Lung (tissue), 12 donors: Measurements from ENCODE around the gene SPATS2L. TPM values are rescaled to one million over a fixed set of nuclear protein-coding genes. Genes with fewer than 3 reads are reported as not detected.
A peak's percentile ranks its signal among the peaks of the same experiment; 100 is the strongest.

Source experiments
- ATAC-seq: fragments of 200-7000 bp; cut with Tn5 transposase; one replicate; pipeline ENCODE4 v1.9.1; 2020; ENCODE audit warnings: moderate number of reproducible peaks; ENCODE audit not compliant: insufficient read depth, low FRiP score
- DNase-seq, 3 donors: peaks; one replicate each; pipeline ENCODE4 v3.0.0-alpha.2; 2013 to 2017
- H3K27ac ChIP-seq, 2 donors: one replicate each; pipeline ENCODE4 v1.5.1; 2013; ENCODE audit warnings: mild to moderate bottlenecking in 2 of 2, moderate library complexity in 2 of 2, control low read depth in 1 of 2, inconsistent platforms in 1 of 2, low read depth in 1 of 2, low read length in 1 of 2
- H3K27me3 ChIP-seq, 3 donors: one replicate each; pipeline ENCODE4 v1.5.1; 2013; ENCODE audit warnings: low read length in 2 of 3; ENCODE audit not compliant: control insufficient read depth in 3 of 3, insufficient read depth in 3 of 3
- H3K36me3 ChIP-seq, 4 donors: one replicate each; pipeline ENCODE4 v1.5.1; 2013; ENCODE audit warnings: low read length in 4 of 4, mild to moderate bottlenecking in 1 of 4, moderate library complexity in 1 of 4; ENCODE audit not compliant: control insufficient read depth in 4 of 4, insufficient read depth in 4 of 4
- H3K4me1 ChIP-seq, 5 donors: one replicate each; pipeline ENCODE4 v1.5.1; 2013; ENCODE audit warnings: low read length in 5 of 5, mild to moderate bottlenecking in 2 of 5, moderate library complexity in 1 of 5; ENCODE audit not compliant: control insufficient read depth in 5 of 5, insufficient read depth in 5 of 5
- H3K4me3 ChIP-seq: one replicate; pipeline ENCODE4 v1.5.1; 2013; ENCODE audit warnings: mild to moderate bottlenecking, control low read depth, moderate library complexity
- H3K9ac ChIP-seq, 2 donors: one replicate each; pipeline ENCODE4 v1.5.1; 2013; ENCODE audit warnings: low read length in 2 of 2, control low read depth in 1 of 2; ENCODE audit not compliant: insufficient read depth in 1 of 2
- H3K9me3 ChIP-seq, 4 donors: one replicate each; pipeline ENCODE4 v1.5.1; 2013; ENCODE audit warnings: low read length in 3 of 4, mild to moderate bottlenecking in 1 of 4, moderate library complexity in 1 of 4; ENCODE audit not compliant: control insufficient read depth in 4 of 4, insufficient read depth in 3 of 4
- CTCF ChIP-seq: IDR thresholded peaks from 2 replicates; pipeline ENCODE4 v1.5.1; 2012; ENCODE audit warnings: mild to moderate bottlenecking; ENCODE audit errors: control extremely low read depth, extremely low read depth
- WGBS, 2 donors: extraction: QIAGEN DNeasy Blood & Tissue Kit; methylation state at CpG; one replicate each; pipeline ENCODE4 v1.1.7; 2013; 5-methylcytosine and 5-hydroxymethylcytosine counted together
- polyA plus RNA-seq, 2 donors: library from polyadenylated mRNA; stranded (reverse); fragments of 200-250 nt; gene quantifications; one replicate each; pipeline ENCODE4 v1.2.1, GENCODE V29; 2013
- total RNA-seq, 2 donors: library from RNA; depleted of rRNA in 1 of 2; stranded (reverse); fragments of >200 nt in 1 of 2; gene quantifications; one replicate each; pipeline ENCODE4 v1.2.1, GENCODE V29; 2014 to 2021
- donor health status: control.
- donor health status: control.
- donor health status: Bipolar disorder and iron deficiency.
- donor health status: healthy.
- donor health status: DM: yes; HTN: yes; CAD: no.

Gene SPATS2L
- total and polyA plus RNA-seq, 4 donors = 30.5 to 96.8 (median 57.2) TPM

- Histone ChIP-seq H3K9ac (no peak overlapping the region), H3K9me3 (no peaks in the 10 kb centered on the region), H3K36me3 (no peaks in the 10 kb centered on the region), H3K27ac (no peak overlapping the region), H3K4me3 (no peak overlapping the region), H3K4me1 (peaks cover 0 to 17% (median 2%) of the 10 kb centered on the region in 5 donors), H3K27me3 (no peaks in the 10 kb centered on the region)
- DNase-seq (no peak), ATAC-seq (no peak)
- no peak for TF ChIP-seq CTCF
- WGBS, 2 donors = 84 to 97% methylated on average over 3 of the region's 3 CpGs
Observed at GRCh38 chr2:200364620-200365019, 58.1 kb downstream of the SPATS2L start.

- H3K9me3 ChIP-seq = no peaks in the 10 kb centered on the region
- H3K36me3 ChIP-seq = no peaks in the 10 kb centered on the region
- H3K4me3 ChIP-seq = no peak overlapping the region
- WGBS, 2 donors = 71 to 82% methylated on average over 3 of the region's 3 CpGs
- no peaks in the 10 kb centered on the region for H3K27me3 ChIP-seq
- no peak overlapping the region for H3K9ac ChIP-seq
- ATAC-seq = no peak
- DNase-seq = peak in 1 of 3 donors; percentile 22
- peaks cover 0 to 15% (median 2%) of the 10 kb centered on the region in 5 donors for H3K4me1 ChIP-seq
- no peak for TF ChIP-seq CTCF
- no peak overlapping the region for H3K27ac ChIP-seq
Observed at GRCh38 chr2:200365209-200365608, 58.7 kb downstream of the SPATS2L start.

- H3K36me3 ChIP-seq = no peaks in the 10 kb centered on the region
- TF ChIP-seq CTCF = no peak
- no peak overlapping the region for H3K9ac ChIP-seq
- no peak overlapping the region for H3K27ac ChIP-seq
- no peaks in the 10 kb centered on the region for H3K9me3 ChIP-seq
- WGBS, 2 donors = 39 to 43% methylated on average over 2 of the region's 2 CpGs
- ATAC-seq = no peak
- no peak overlapping the region for H3K4me3 ChIP-seq
- no peaks in the 10 kb centered on the region for H3K27me3 ChIP-seq
- DNase-seq = no peak
- H3K4me1 ChIP-seq = peaks cover 0 to 15% (median 2%) of the 10 kb centered on the region in 5 donors
Observed at GRCh38 chr2:200367155-200367554, 60.7 kb downstream of the SPATS2L start.

GRCh38 chr2:200369886-200370285, 63.4 kb downstream of the SPATS2L start:
- 35 to 41% methylated on average over 2 of the region's 2 CpGs for WGBS, 2 donors
- no peak for TF ChIP-seq CTCF
- H3K4me1 ChIP-seq = peaks cover 0 to 12% (median 2%) of the 10 kb centered on the region in 5 donors
- H3K4me3 ChIP-seq = no peak overlapping the region
- ATAC-seq (no peak), DNase-seq (no peak)
- peaks cover 0 to 2% (median 0%) of the 10 kb centered on the region in 4 donors for H3K36me3 ChIP-seq
- H3K9ac ChIP-seq = no peak overlapping the region
- no peaks in the 10 kb centered on the region for H3K27me3 ChIP-seq
- no peaks in the 10 kb centered on the region for H3K9me3 ChIP-seq
- H3K27ac ChIP-seq = no peak overlapping the region
